Activated CD8-positive, alpha-beta T cell treated with anti-CD3 and anti-CD28 coated beads for 36 hours (primary cell): ENCODE measurements around the gene SHANK2. TPM values are rescaled to one million over a fixed set of nuclear protein-coding genes. Genes with fewer than 3 reads are reported as not detected.
"Not testable (repeated sequence)": the region's sequence is repeated elsewhere in the genome, so short reads cannot be mapped to it uniquely, and the experiment has no call there.

Experiments used
- ATAC-seq: fragments of 200-7000 bp; cut with Tn5 transposase; one replicate; pipeline ENCODE4 v1.10.0; 2021; ENCODE audit warnings: mild to moderate bottlenecking, moderate library complexity
- CTCF ChIA-PET: fragments of 350-600 bp; sonication (Branson Sonifier 250); formaldehyde crosslinking; loops from one replicate; lab custom pipeline; 2021; ENCODE audit warnings: antibody characterized with exemption; lab: Charles Lee
- POLR2A ChIA-PET: fragments of 350-600 bp; sonication (Branson Sonifier 250); formaldehyde crosslinking; loops from one replicate; lab custom pipeline; 2021; ENCODE audit warnings: antibody characterized with exemption; lab: Charles Lee
- DNase-seq: peaks from one replicate; pipeline ENCODE4 v3.0.0-alpha.2; 2020
- H3K27ac Mint-ChIP-seq: one replicate; pipeline ENCODE4 v1.8.0; 2021; ENCODE audit warnings: mild to moderate bottlenecking, mixed read lengths
- H3K27me3 Mint-ChIP-seq: one replicate; pipeline ENCODE4 v1.8.0; 2021; ENCODE audit warnings: mixed read lengths
- H3K36me3 Mint-ChIP-seq: one replicate; pipeline ENCODE4 v1.8.0; 2021; ENCODE audit warnings: low read depth, mixed read lengths
- H3K4me1 Mint-ChIP-seq: one replicate; pipeline ENCODE4 v1.8.0; 2021; ENCODE audit warnings: low read depth, mixed read lengths
- H3K4me3 Mint-ChIP-seq: one replicate; pipeline ENCODE4 v1.8.0; 2021; ENCODE audit warnings: mild to moderate bottlenecking, moderate library complexity, mixed read lengths
- H3K9me3 Mint-ChIP-seq: one replicate; pipeline ENCODE4 v1.8.0; 2021; ENCODE audit warnings: mixed read lengths
- intact Hi-C: fragments of 100-400 bp; cut with micrococcal nuclease; formaldehyde crosslinking; loops from one replicate; pipeline ENCODE4 v1.10.0; 2022
- total RNA-seq, 2 experiments: library from RNA; stranded (reverse); gene quantifications; one replicate each; pipeline ENCODE4 v1.2.3, GENCODE V29; 2021
- TF ChIP-seq, protein P1 (sequence below): fragments of 200-600 bp; IDR thresholded peaks from one replicate; pipeline ENCODE4 v1.8.0; 2022; ENCODE audit warnings: antibody characterized with exemption, mild to moderate bottlenecking

Gene SHANK2
- total RNA-seq, 2 experiments from 2014 or later, result not detected

DNA sequence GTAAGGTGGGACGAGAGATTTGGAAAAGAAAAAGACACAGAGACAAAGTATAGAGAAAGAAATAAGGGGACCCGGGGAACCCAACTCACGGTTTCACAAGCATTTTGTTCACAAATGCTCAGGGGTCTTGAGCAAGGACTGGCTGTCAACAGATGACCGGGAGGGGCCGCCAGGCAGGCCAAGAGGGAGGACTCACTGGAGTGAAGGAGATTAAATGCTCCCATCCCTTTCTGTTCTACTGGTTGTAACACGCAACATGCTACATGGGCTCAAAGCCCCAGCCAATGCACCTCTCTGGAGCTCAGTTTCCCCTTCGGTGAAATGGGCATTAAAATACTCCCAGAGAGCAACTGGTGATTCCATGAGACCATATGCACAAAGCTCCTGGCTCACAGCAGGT, 13.4 kb downstream of the SHANK2 start:
- peaks cover 3% of the 10 kb centered on the region for H3K4me1 Mint-ChIP-seq
- H3K9me3 Mint-ChIP-seq, result no peaks in the 10 kb centered on the region
- CTCF ChIA-PET, result no interaction called here
- intact Hi-C loops, result no loop called here
- POLR2A ChIA-PET, result no interaction called here
- TF ChIP-seq, protein P1, sequence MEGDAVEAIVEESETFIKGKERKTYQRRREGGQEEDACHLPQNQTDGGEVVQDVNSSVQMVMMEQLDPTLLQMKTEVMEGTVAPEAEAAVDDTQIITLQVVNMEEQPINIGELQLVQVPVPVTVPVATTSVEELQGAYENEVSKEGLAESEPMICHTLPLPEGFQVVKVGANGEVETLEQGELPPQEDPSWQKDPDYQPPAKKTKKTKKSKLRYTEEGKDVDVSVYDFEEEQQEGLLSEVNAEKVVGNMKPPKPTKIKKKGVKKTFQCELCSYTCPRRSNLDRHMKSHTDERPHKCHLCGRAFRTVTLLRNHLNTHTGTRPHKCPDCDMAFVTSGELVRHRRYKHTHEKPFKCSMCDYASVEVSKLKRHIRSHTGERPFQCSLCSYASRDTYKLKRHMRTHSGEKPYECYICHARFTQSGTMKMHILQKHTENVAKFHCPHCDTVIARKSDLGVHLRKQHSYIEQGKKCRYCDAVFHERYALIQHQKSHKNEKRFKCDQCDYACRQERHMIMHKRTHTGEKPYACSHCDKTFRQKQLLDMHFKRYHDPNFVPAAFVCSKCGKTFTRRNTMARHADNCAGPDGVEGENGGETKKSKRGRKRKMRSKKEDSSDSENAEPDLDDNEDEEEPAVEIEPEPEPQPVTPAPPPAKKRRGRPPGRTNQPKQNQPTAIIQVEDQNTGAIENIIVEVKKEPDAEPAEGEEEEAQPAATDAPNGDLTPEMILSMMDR, result no peak
- H3K36me3 Mint-ChIP-seq, result no peaks in the 10 kb centered on the region
- DNase-seq, result no peak
- H3K27me3 Mint-ChIP-seq, result peaks cover 14% of the 10 kb centered on the region
- no peak overlapping the region for H3K4me3 Mint-ChIP-seq
- H3K27ac Mint-ChIP-seq, result no peak overlapping the region
- ATAC-seq, result no peak

DNA sequence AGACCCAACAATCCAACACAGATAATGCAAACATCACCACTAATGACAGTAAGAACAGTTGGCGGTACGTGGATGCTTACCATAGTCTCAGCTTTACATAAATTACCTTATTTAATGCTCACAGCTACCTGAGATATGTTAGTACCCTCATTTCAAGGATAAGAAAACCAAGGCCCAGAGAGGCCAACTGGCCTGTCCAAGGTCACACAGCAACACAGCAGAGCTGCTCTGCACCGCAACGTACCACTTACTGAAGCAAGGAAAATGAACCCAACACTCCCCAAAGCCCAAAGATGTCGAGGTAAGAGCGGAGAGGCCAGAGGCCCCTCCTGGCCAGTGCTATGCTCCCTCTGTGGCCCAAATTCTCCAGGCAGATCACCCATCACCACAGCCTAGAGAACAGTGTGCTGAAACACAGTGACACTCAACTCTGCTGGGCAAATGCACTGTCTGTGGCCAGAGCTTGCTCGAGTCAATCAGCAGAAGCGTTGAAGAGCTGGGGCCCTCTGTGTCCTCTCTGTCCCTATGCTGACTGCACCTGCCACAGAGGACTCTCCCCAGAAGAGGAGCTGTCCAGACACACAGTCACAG, 14.0 kb downstream of the SHANK2 start:
- H3K36me3 Mint-ChIP-seq, result no peaks in the 10 kb centered on the region

DNA sequence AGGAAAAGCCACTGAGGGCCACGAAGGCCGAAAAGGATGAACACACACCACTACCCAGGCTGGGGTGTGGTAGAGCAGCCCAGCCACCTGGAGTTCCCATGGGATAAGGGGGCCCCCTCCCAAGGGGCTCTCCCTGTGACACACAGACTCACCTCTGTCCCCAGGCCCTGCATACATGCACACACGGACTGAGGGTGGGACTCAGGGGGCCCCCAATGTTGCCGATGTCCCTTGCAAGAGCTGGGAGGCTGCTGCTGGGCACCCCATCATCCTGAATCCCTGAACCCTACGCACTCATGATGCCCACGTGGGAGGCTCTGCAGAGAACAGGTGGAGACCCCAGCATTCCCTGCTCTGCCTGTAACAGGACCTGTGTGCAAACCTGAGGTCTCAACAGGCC, 14.5 kb downstream of the SHANK2 start:
- TF ChIP-seq, protein P1, result no peak
- ChIA-PET CTCF (no interaction called here), POLR2A (no interaction called here)
- H3K4me1 Mint-ChIP-seq, result peaks cover 3% of the 10 kb centered on the region
- H3K27me3 Mint-ChIP-seq, result peaks cover 14% of the 10 kb centered on the region
- H3K9me3 Mint-ChIP-seq, result no peaks in the 10 kb centered on the region
- DNase-seq, result no peak
- no peaks in the 10 kb centered on the region for H3K36me3 Mint-ChIP-seq
- intact Hi-C loops, result no loop called here
- ATAC-seq, result no peak
- no peak overlapping the region for H3K4me3 Mint-ChIP-seq
- no peak overlapping the region for H3K27ac Mint-ChIP-seq

More for the DNA sequence above, 14.0 kb downstream of the SHANK2 start:
- CTCF ChIA-PET, result no interaction called here
- no peak for DNase-seq
- no peak for ATAC-seq
- intact Hi-C loops, result no loop called here
- Mint-ChIP-seq H3K27me3 (peaks cover 14% of the 10 kb centered on the region), H3K9me3 (no peaks in the 10 kb centered on the region), H3K4me3 (no peak overlapping the region), H3K27ac (no peak overlapping the region), H3K4me1 (peaks cover 3% of the 10 kb centered on the region)
- TF ChIP-seq, protein P1, result no peak
- POLR2A ChIA-PET, result no interaction called here

DNA sequence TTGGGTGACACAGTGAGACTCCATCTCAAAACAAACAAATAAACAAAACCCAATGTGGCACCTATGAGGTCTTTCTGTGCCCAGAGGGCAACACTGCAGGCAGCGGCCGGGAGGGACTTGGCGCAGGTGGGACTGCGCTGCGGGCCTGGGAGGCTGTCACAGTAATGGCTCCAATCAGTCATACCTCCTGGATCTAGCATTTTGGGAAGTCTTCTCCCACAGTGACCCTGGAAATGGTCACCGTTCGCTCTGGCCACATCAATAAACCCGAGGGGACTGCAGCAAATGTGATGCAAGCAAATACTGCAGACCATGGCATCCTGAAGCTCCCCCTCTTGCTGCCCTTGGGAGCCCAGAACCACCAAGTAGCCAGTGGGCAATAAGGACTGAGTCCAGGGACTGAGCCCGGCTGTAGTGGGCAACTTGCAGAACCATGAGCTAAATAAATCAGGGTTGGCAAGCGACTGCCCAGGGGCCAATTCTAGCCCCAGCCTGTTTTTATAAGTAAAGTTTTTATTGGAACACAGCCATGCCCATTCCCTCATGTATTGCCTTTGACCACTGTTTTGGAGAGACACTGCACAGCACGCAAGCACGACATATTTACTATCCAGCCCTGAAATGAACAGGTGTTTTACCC, 15.4 kb downstream of the SHANK2 start:
- intact Hi-C loops, result no loop called here
- Mint-ChIP-seq H3K36me3 (no peaks in the 10 kb centered on the region), H3K27me3 (peaks cover 9% of the 10 kb centered on the region), H3K9me3 (no peaks in the 10 kb centered on the region), H3K4me1 (peaks cover 3% of the 10 kb centered on the region), H3K4me3 (no peak overlapping the region), H3K27ac (no peak overlapping the region)
- ChIA-PET CTCF (no interaction called here), POLR2A (no interaction called here)
- TF ChIP-seq, protein P1, result no peak
- ATAC-seq (no peak), DNase-seq (no peak)

DNA sequence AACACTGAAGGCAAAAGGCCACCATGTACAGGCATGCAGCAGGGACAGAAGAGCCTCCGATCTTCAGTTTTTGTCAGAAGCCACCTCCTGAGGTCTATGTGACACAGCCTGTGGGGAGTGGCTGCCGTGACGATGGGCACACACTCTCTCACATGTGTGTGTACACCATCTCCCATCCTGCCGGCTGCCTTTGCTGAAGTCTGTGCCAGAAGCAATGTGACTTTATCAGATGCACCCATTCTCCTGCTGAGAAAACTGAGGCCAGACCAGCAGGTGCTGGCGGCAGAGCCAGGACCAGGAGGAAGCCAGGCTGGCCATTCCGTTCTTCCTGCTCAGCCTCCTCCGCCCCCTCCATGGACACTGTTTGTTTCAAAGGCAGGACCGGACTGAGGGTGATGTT, 16.7 kb downstream of the SHANK2 start:
- no peaks in the 10 kb centered on the region for H3K36me3 Mint-ChIP-seq
- H3K4me1 Mint-ChIP-seq, result no peaks in the 10 kb centered on the region
- TF ChIP-seq, protein P1, result no peak
- no peak overlapping the region for H3K4me3 Mint-ChIP-seq
- DNase-seq, result no peak
- intact Hi-C loops, result no loop called here
- ChIA-PET POLR2A (no interaction called here), CTCF (no interaction called here)
- no peak overlapping the region for H3K27ac Mint-ChIP-seq
- peaks cover 7% of the 10 kb centered on the region for H3K27me3 Mint-ChIP-seq
- no peak for ATAC-seq
- no peaks in the 10 kb centered on the region for H3K9me3 Mint-ChIP-seq

DNA sequence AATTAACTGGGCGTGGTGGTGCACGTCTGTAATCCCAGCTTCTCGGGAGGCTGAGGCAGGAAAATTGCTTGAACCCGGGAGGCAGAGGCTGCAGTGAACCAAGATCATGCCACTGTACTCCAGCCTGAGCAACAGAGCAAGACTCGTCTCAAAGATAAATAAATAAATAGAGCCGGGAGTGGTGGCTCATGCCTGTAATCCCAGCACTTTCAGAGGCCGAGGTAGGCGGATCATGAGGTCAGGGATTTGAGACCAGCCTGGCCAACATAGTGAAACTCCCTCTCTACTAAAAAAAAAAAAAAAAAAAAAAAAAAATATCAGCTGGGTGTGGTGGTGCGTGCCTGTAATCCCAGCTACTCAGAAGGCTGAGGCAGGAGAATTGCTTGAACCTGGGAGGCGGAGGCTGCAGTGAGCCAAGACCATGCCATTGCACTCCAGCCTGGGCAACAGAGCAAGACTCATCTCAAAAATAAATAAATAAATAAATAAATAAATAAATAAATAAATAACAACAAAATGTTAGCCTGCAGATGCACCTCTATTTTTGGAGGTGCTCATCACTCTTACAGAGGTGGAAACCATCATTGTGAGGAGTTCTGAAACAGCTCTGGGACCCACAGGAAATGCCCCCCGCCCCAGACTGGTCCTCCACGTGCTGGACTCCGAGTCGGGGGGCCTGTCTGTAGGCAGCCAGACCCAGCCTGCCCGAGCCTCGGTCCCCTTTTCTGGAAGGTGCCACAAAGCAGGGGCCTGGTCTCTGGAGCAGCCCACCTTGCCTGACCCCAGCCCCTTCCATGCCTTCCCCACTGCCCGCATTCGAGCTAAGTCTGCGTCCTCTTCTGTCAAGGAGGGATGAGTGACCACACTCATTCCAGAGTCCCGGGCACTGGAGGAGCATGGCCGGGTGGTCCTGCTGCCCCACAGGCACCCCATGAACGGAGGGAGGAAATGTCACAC, 18.2 kb downstream of the SHANK2 start:
- DNase-seq, CTCF ChIA-PET, H3K27me3 Mint-ChIP-seq, ATAC-seq, H3K27ac Mint-ChIP-seq, intact Hi-C loops, H3K4me3 Mint-ChIP-seq, POLR2A ChIA-PET, H3K4me1 Mint-ChIP-seq, H3K36me3 Mint-ChIP-seq, H3K9me3 Mint-ChIP-seq: not testable (repeated sequence)
